HCEC 1CT (cell line): ENCODE data around the gene GHDC.
A peak's percentile ranks its signal among the peaks of the same experiment; 100 is the strongest.
"Not testable (repeated sequence)": the region's sequence is repeated elsewhere in the genome, so short reads cannot be mapped to it uniquely, and the experiment has no call there.

Source experiments
- DNase-seq: peaks from one replicate; pipeline ENCODE4 v3.0.0-alpha.2; 2017

GHDC gene

DNA sequence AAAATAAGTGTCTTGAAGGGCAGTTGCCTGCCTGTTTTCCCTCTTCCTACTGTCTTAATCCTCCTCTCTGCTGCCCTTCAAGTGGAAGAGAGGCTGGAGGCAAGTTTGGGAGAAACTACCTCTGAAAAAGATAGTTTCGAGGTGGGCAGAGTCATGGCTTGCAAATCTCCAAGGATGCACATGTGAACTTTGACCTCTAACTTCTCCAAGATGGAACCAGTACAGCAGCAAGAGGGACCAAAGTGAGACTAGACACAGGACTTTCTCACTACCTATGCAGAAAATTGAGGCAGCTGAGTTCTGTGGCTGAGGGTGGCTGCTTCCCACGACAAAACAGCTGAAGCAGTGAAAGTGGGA is 12.5 kb downstream of the GHDC start:
- no peak for DNase-seq

DNA sequence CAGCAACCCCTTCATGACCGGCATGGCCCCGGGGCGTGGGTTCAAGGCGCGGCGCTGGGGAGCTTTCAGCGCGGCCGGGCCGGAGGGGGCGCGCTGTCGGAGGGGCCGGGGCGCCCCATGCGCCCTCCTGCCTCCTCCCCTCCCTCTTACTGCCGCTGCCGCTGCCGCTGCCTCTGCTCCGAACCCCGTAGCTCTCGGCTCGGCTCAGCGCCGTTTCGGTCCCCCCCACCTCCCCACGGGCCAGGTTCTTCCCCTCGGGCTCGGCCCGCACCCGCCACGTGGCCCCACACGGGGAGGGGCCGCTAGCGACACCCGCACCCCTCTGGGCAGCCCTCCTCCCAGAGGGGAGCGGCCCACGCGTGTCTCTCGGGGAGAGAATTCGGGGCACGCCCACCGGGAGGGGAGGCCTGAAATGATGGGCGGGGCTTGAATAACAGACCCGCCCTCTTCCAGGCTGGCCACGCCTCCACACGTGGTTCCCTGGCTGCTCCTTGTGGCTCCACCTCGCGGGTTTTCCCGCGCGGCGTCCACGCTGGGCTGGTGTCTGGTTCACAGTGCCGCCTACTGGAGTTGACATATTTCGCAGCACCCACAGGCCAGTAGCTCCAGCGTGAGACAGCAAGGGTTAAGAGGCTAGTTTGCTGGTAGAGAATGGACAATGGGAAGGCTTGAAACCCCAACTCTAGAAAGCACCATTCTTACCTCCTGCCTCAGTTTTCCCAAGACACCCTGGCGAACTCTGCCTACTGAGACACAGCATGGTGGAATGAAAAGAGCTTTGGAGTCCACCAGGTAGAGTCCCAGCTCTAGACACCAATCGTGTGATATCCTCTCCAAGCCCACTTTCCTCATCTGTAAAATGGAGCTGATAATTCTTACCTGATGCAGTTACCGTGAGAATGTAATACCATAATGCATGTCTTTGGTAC is 13.1 kb downstream of the GHDC start, which contains the start of gene KCNH4:
TSS of gene KCNH4 (minus strand) at position 221 of the 929 bp plus-strand sequence. CDS start at position 24, 197 bp downstream.
- DNase-seq, result peak; percentile 50

DNA sequence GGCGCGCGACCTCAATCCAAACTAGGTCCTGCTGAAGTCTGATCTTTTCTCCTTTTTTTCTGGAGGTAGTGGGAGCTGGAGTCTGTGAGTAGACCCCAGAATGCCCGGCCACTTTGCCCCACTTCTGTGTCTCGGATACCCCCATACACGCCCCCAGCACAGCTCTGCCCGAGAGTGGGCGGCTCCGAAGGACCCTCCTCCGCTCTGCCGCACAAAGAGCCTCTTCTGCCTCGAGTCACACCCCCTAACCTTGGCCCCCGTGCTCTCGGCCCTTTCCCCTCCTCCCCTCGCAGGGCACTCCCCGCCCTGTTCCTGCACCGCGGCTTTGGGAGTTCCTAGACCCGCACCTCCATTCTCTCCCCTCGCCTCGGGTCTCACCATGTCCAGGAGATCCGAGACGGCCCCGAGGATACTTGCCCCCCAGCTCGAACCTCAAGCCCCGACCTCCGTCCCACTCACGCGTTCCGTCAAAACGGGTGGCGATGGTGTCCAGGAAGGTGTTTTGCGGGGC is 13.8 kb downstream of the GHDC start:
- no peak for DNase-seq

DNA sequence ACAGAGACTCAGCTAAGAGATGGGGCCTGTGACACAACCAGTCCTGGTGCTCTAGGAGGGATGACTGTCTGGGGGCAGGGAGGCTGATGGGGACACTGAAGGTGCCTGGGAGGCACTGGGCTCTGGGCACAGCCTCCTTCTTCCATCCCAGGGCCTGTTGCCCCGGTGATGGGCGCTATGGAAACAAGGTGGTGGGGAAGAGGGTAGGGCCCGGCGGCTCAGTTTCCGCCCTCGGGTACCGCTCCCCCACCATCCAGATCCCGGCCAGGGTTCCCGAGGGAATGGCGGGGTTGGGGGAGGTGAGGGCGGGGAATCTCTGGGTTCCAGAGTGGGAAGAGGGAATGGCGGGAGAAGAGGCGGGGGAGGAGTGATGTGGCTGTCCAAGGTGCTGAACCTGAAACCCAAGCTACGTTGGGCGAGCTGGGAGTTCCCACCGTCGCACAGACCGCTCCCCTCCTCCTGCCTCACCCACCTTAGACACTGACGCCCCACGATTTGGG is 14.3 kb downstream of the GHDC start:
- no peak for DNase-seq

DNA sequence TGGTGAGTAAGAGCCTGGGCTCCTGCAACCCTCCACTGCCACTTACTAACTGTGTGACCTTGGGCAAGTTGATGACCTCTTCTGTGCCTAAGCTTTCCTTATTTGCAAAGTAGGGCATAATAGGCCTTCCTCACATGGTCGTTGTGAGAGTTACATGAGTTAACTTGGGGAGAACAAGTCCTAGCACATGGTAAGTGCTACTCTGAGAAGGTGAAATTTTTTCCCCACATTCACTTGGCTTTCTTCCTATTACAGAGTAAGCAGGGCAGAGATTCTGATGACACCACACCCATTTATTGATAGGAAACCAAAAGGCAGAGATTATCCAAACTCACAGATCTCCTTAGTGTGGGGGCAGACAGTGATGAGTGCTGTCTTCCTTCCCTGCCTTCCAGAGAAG is 15.0 kb downstream of the GHDC start:
- no peak for DNase-seq

DNA sequence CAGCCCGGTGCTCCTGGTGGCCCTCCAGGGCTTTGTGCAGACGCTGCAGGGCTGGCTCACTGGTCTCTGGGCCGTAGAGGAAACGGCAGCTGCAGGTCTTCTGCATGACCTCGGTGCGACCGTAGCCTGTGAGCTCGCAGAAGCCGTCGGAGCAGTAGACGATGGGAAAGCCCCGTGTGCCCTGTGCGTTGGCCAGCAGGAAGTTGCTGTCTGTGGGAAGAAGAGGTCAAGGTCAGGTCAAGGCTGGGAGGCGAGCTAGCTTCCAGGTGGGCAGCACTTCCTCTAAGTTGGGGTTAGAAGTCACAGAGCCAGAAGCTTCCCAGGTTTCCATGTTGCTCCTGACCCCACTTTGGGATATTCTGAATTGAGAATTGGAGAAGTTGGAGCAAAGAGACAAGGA is 15.5 kb downstream of the GHDC start:
- DNase-seq, result no peak

DNA sequence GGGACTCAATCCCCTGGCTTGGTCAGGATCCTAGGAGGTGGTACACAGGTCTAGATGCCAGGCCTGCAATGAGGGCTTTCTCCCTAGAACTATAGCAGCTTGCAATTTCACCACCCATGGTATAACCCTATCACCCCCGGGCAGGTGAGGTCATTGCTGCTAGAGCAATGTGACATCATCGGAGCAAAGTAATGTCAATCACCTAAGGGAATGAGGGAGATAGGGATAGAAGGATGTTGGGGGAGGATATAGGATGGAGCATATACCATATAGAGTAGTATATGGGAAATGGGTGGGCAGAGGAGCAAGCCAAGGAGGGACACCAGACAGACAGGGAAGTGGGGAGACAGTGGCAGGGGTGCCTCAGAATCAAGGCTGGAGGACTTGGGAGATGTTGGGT is 16.6 kb downstream of the GHDC start:
- no peak for DNase-seq

DNA sequence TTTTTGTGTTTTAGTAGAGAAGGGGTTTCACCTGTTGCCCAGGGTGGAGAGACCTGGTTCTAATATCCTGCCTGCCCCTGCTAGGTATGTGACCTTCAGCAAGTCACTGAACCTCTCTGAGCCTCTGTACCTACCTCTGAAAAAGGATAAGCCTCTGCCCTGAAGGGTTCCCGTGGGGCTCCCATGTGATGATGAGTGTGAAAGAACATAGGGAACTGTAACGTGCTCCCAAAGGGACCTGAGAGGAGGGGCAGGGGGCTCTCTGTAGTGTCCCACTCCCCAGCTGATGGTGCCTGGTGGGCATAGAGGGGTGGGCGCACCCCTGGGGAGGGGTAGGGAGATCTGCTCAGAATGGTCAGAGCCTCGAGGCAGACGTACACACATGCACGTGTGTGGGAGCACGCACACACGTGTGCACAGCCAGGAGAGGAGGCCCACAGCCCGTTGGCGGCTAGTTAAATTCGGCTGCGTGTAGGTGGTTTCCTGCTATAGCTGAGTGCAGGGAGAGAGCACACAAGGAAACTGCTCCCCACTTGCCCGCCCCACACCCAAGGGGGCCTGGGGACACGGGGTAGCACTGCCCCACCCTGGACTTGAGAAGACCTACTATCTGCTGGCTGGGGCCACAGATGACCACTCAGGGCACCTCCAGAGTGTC is 20.0 kb downstream of the GHDC start:
- DNase-seq, result no peak

DNA sequence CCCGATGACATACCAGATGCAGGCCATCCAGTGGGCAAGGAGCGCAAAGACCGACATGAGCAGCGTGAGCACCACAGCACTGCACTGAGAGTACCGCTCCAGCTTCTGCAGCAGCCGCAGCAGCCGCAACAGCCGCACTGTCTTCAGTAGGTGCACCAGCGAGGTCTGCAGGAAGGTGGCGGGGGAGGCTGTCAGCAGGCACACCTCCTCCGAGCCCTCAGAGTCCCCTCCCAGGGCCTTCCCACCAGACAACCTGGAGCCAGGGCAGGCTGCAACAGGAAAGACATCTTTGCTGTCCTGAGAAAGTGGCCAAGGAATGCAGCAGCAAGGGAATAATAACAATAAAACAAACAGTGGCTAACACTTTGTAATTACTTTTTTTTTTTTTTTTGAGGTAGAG is 22.5 kb downstream of the GHDC start:
- DNase-seq, result no peak

DNA sequence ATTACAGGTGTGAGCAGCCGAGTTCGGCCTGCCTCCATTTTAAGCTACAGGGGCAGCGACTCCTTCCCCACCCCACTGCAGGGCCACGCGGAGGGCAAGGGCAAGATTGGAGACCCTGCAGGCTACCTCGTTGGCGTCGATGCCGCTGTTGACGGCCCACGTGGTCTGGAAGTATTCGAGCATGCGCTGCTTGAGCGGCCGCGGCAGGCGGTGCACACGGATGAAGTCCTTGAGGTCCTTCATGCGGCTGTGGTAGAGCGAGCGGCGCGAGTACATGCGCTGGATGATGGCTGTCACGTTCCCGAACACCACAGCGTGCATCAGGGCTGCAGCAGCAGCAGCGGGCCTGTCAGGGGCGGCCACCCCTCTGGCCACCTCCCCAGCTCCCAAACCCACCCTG is 24.9 kb downstream of the GHDC start:
- no peak for DNase-seq

DNA sequence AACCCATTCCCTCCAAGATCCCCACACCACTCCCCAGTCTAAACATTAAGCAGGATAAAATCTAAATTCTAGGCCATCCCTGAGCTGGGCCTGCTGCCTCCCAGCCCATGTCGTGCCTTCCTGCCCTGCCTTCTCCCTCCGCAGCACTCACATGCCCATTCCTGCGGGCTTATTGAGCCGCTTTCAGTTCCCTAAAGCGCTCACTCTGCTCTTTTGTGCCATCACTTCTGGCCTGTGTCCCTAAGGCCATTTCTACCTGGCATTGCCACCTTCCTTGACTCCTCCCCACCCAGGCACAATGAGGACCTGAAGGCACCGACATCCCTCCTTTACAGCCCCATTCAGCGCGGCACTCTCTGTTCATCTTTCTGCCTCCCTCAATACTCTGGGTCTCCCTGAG is 26.5 kb downstream of the GHDC start:
- DNase-seq, result no peak

DNA sequence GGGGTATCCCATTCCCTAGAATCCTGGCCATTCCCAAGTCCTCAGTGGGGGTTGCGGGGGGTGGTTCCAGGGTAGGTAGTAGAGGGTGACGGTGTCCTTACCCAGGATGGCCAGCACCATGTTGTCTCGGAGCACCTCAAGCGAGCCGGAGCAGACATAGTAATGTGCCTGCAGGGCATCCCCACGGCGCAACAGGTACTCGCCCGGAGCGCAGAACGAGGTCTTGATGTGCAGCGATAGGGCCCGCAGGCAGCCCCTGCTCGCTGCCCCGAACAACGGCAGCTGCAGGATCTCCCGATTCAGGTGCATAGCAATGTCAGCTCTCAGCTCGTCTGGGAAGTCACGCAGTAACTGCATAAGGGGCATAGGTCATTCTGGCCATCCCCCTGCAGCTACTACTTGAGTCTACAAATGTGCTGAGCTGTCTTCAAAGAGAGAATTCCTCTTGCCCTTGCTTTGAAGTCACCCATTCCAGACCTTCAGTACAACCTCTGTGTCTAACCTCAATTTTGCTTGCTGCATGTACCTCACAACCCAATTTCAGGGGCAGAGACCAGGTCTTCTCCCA is 28.0 kb downstream of the GHDC start:
- no peak for DNase-seq

DNA sequence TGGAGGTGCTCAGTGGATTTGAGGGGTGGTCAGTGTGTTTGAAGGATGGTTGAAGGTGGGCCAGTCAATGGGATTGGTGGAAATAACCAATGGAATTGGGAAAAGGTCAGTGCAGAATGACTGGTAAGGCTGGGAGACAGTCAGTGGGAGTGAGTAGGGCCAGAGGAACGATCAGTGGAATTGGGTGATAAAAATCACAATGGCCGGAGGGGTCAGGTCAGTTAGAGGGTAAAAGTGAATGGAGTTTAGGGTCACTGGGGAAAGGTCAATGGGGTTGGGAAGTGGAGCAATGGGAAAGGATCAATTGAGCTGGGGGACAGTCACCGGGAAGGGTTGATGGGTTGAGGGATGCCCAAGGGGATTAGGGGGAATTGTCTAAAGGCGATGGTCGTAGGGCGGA is 28.5 kb downstream of the GHDC start:
- no peak for DNase-seq

DNA sequence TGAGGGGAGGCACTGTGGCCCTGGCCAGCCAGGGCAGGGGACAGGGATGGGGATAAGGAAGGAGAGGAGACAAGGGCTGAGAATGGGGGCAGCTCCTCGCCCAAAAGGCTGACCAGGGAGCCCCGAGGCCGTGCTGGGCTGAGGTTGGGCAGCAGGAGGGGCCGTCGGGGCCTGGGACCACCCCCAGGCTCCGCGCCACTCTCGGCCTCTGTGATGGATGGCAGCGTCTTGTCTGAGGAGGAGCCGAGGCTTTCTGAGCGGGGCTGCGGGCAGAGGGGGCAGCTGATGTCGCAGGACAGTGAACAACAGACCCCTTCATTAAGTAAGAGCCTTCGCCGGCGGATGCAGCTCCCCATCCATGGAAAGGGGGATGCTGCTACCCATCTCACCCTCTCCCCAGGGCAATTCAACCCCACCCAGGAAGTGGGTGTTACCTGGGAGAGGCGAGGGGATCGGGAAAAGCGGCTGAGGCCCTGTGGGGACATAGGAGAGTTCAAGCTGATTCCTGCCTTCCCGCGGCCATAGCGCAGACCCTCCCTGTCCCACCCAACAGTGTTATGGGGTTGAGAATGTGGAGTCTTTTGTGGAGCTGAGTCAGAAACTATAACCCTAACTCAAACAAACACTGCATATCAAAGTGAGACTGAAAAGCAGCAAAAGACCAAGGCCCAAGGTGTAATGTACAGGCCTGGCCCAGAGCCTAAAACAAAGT is 30.4 kb downstream of the GHDC start:
- no peak for DNase-seq

DNA sequence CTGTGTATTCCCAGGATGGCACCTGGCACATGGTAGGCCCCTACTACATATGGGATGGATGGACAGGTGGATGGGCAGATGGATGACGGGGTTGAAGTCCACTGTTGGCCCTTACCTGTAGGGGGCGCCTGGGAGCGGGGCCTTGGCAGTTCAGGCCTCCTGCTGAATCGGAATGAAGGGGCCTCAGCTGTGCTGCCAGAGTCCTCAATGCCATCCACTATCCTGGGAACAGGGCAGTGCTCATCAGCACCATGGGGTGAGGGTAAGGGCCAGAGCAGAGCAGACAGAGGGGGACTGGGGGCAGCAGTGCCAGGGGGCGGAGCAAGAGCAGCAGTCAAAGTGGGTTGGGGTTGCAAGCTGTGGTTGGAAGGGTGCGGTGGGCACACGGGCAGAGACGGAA is 31.2 kb downstream of the GHDC start:
- no peak for DNase-seq

DNA sequence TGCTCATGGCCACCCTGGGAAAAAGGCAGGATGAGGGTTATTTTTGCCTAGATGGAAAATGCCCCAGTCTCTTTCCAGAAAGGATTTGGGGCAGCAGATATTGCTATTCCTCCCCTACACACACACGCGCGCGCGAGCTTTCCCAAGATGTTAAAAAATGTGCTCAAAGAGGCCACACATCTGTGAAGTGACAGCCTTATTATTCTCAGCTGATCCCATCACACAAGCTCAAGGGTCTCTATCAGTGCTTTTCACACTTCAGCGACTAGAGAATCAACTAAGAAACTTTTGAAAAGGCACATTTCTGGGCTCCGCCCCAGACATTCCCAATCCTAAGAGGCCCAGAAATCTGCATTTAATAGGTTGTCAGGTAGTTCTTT is 33.8 kb downstream of the GHDC start:
- DNase-seq, result no peak

DNA sequence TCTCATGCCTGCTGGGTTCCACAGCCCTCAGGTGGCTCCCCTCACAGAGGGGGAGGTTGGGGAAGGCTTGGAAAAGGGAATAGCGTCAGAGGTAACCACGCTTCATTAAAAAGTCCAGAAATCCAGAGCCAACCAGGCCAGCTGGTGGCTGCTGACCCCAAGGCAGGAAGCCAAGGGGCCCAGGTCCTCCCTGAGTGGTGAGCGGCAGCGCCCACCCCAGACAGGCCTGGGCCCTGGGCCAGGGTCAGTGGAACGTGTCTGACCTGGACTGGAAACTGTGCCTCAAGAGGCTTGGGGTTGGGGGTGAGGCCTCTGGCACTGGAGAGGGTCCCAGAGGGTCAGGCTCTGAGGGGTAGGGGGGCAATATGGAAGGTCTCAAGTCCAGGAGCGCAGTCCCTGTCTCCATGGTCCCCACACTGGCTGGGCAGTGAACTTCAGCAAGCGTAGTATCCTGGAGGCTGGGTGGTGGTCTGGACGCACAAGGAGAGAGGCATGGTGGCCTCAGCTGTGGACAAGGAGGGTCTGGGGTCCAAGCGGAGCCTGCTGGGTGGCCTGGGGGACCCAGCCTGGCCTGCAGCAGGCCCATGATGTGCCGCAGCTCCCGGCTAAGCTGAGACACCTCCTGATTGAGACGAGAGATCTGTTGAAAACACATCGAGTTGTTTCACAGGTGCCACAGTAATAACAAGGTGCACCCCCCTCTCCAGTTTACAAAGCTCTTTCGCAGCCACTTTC is 34.3 kb downstream of the GHDC start:
- no peak for DNase-seq

DNA sequence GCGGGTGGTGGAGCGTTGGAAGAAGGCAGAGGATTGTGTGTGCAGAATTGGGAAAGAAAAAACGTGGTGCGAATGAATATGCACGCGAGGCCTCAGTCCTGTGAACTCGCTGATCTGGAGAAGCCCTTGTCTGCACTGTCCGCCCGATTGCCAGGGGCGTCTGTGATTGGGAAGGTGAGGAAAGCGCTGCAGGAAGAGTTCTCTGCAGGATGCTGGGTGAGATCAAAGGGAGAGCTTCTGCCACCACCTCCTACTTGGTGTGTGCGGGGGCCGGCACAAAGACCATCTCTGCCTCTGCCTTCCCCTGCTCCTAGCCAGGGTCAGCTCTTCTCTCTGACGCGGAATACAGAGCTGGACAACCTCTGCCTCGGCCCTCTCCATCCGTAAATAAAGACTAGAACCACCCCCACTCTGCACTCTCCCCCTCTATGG is 38.7 kb downstream of the GHDC start:
- no peak for DNase-seq

DNA sequence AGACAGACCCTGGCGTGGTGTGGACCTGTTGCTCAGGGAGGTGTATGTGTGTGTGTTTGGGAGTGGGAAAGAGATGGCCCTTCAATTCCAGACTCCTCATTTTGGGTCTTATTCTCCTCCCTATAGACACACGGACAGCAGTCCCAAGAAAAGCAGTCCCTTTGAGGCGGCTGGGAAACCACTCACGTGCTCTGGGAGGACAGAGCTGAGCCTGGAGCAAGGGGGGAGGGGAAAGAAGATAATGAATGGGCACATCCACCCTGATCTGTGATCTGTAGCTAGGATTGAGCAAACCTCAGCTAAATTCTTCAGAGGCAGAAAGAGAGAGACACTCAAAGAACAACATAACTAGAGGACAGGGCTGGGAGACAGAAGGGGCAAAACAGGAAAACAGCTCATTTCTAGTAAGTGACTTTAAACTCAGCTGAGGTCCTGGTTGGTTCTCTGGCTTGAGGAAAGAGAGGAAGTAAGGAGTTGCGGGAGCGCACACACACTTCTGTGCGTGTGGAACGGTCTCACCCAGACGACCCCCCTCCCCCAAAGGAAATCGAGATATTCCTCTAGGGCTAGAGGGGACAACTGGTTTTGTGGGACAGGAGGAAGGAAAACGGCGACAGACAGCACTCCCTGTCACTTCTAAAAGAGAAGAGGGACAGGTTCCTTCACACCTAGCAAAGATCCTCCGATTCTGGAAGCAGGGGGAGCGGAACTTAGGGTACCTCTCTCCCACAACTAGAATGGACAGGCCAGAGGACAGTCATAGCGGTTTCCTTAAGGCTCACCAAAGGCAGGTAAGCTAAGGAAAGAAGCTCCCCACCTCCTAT is 40.2 kb downstream of the GHDC start:
- no peak for DNase-seq

DNA sequence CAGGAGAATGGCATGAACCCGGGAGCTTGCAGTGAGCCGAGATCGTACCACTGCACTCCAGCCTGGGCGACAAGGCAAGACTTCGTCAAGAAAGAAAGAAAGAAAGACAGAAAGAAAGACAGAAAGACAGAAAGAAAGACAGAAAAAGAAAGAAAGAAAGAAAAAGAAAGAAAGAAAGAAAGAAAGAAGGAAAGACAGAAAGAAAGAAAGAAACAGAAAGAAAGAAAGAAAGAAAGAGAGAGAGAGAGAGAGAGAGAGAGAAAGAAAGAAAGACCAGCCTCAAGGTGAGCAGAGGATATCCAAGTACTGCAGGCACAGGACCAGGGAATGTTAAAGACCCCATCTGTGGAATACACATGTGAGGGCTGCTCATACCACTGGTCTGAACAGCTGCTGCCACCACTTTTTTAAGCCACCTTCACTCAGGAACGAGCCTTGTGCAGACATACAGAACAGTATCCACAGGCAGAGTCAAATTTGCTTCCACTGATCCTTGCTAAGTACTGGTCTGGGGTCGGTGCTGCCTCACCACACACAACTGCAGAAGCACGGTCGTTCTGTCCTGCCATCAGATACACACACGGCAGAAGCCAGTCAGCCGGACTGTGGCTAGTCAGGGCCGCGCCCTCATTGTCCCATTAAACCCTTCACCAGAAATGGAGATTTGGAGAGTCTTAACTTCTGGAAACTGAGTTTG is 47.2 kb downstream of the GHDC start:
- DNase-seq, result no peak

DNA sequence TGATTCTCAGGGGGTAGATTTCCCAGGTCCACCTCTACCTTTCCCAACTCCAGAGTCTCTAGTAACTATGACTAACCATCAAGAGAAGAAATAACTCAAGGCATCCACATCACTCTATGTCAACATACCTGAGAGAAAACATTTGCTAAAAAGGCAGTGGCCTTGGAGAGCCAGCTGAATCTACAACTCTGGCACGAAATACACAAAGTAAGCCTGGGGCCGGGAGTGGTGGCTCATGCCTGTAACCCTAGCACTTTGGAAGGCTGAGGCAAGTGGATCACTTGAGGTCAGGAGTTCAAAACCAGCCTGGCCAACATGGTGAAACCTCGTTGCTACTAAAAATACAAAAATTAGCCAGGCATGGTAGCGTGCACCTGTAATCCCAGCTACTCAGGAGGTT is 51.2 kb downstream of the GHDC start:
- DNase-seq, result not testable (repeated sequence)
